GM23338 (cell line): ENCODE data around the gene SMARCA5. TPM values are rescaled to one million over a fixed set of nuclear protein-coding genes. Genes with fewer than 3 reads are reported as not detected.
"Not testable (repeated sequence)": the region's sequence is repeated elsewhere in the genome, so short reads cannot be mapped to it uniquely, and the experiment has no call there.

Source experiments
- ATAC-seq: fragments of 200-7000 bp; cut with Tn5 transposase; 3 replicates; pipeline ENCODE4 v1.9.1; 2020
- DNase-seq: peaks from one replicate; pipeline ENCODE4 v3.0.0-alpha.2; 2015; ENCODE audit warnings: low spot score
- H2AFZ ChIP-seq: fragments of 200-600 bp; sonication (generic); 2 replicates; pipeline ENCODE4 v1.8.0; 2016; ENCODE audit warnings: antibody characterized with exemption, mild to moderate bottlenecking, moderate library complexity
- H3F3A ChIP-seq: fragments of 200-600 bp; sonication (generic); replicated peaks from 2 replicates; pipeline ENCODE4 v1.8.0; 2017; ENCODE audit warnings: antibody characterized with exemption, mixed run types, low read depth
- H3K27ac ChIP-seq: fragments of 200-600 bp; sonication (generic); 2 replicates; pipeline ENCODE4 v1.6.1; 2016; ENCODE audit warnings: low read depth
- H3K27me3 ChIP-seq: fragments of 200-600 bp; sonication (generic); 2 replicates; pipeline ENCODE4 v1.8.0; 2016; ENCODE audit warnings: mild to moderate bottlenecking, mixed run types, moderate library complexity; ENCODE audit not compliant: insufficient read depth
- H3K36me3 ChIP-seq: fragments of 200-600 bp; sonication (generic); 2 replicates; pipeline ENCODE4 v1.8.0; 2016; ENCODE audit warnings: mild to moderate bottlenecking; ENCODE audit not compliant: insufficient read depth
- H3K4me1 ChIP-seq: fragments of 200-600 bp; sonication (generic); 2 replicates; pipeline ENCODE4 v1.8.0; 2016; ENCODE audit warnings: mild to moderate bottlenecking, moderate library complexity; ENCODE audit not compliant: insufficient read depth
- H3K4me2 ChIP-seq: fragments of 200-600 bp; sonication (generic); 2 replicates; pipeline ENCODE4 v1.7.1; 2017; ENCODE audit warnings: mixed run types
- H3K4me3 ChIP-seq: fragments of 200-600 bp; sonication (generic); 2 replicates; pipeline ENCODE4 v1.6.1; 2016; ENCODE audit warnings: mixed run types
- H3K79me2 ChIP-seq: fragments of 200-600 bp; sonication (generic); replicated peaks from 2 replicates; pipeline ENCODE4 v1.8.0; 2017; ENCODE audit warnings: mild to moderate bottlenecking; ENCODE audit not compliant: insufficient read depth
- H3K9me2 ChIP-seq: fragments of 200-600 bp; sonication (generic); 2 replicates; pipeline ENCODE4 v1.8.0; 2017; ENCODE audit not compliant: insufficient read depth
- H4K20me1 ChIP-seq: fragments of 200-600 bp; sonication (generic); replicated peaks from 2 replicates; pipeline ENCODE4 v1.8.0; 2017; ENCODE audit warnings: mild to moderate bottlenecking; ENCODE audit not compliant: insufficient read depth
- H3K27ac Mint-ChIP-seq: 2 replicates; pipeline ENCODE4 v1.8.0; 2020; ENCODE audit warnings: inconsistent platforms, mild to moderate bottlenecking, moderate library complexity, mixed read lengths
- H3K27me3 Mint-ChIP-seq: 3 replicates; pipeline ENCODE4 v1.8.0; 2022; ENCODE audit warnings: low read depth, mild to moderate bottlenecking, moderate library complexity, mixed read lengths, inconsistent platforms; ENCODE audit not compliant: insufficient read depth, poor library complexity
- H3K36me3 Mint-ChIP-seq: 3 replicates; pipeline ENCODE4 v1.8.0; 2021; ENCODE audit warnings: low read depth, mild to moderate bottlenecking, inconsistent platforms, moderate library complexity, mixed read lengths
- H3K4me1 Mint-ChIP-seq: 3 replicates; pipeline ENCODE4 v1.8.0; 2020; ENCODE audit warnings: mild to moderate bottlenecking, inconsistent platforms, mixed read lengths
- H3K4me3 Mint-ChIP-seq: 3 replicates; pipeline ENCODE4 v1.8.0; 2021; ENCODE audit warnings: moderate library complexity, mild to moderate bottlenecking, inconsistent platforms, mixed read lengths
- H3K9me3 Mint-ChIP-seq: 3 replicates; pipeline ENCODE4 v1.8.0; 2020; ENCODE audit warnings: moderate library complexity, mild to moderate bottlenecking, inconsistent platforms, mixed read lengths
- EZH2phosphoT487 ChIP-seq: fragments of 200-600 bp; sonication (generic); IDR thresholded peaks from one replicate; pipeline ENCODE4 v1.8.1; 2018; ENCODE audit warnings: antibody characterized with exemption; ENCODE audit not compliant: unreplicated experiment
- JUNB ChIP-seq: IDR thresholded peaks from one replicate; pipeline ENCODE4 v1.6.1; 2016; ENCODE audit warnings: antibody characterized with exemption; ENCODE audit not compliant: unreplicated experiment
- STAT1 ChIP-seq: IDR thresholded peaks from one replicate; pipeline ENCODE4 v1.6.1; 2016; ENCODE audit warnings: antibody characterized with exemption; ENCODE audit not compliant: unreplicated experiment
- ZNF114 ChIP-seq: fragments of 250-450 bp; sonication (Bioruptor Pico); IDR thresholded peaks from 2 replicates; pipeline ENCODE4 v1.5.0; 2020; ENCODE audit warnings: mild to moderate bottlenecking, moderate library complexity
- ZNF331 ChIP-seq: fragments of 250-450 bp; sonication (Bioruptor Pico); IDR thresholded peaks from 2 replicates; pipeline ENCODE4 v1.5.0; 2020; ENCODE audit warnings: low read depth, mild to moderate bottlenecking, moderate library complexity
- ZNF462 ChIP-seq: fragments of 250-450 bp; sonication (Bioruptor Pico); IDR thresholded peaks from 2 replicates; pipeline ENCODE4 v1.5.0; 2020; ENCODE audit warnings: mild to moderate bottlenecking, moderate library complexity
- polyA plus RNA-seq: library from polyadenylated mRNA; unstranded; fragments of >200 nt; fragmentation: Nextera tagmentation; extraction: Ambion mirVana; gene quantifications from 2 replicates; pipeline ENCODE4 v1.2.1, GENCODE V29; 2016
- total RNA-seq: library from RNA; depleted of rRNA; stranded (reverse); fragments of >200 nt; shearing (Covaris generic); gene quantifications from 2 replicates; pipeline ENCODE4 v1.2.3, GENCODE V29; 2014

The SMARCA5 gene
- total and polyA plus RNA-seq, 2 experiments from 2014 or later = 101 to 103 TPM

GRCh38 chr4:143524211-143524610 lies 10.7 kb downstream of the SMARCA5 start:
- TF ChIP-seq ZNF331 (CRISPR knock-in tag) = no peak
- no peak for TF ChIP-seq JUNB
- no peak for TF ChIP-seq STAT1
- no peak for TF ChIP-seq ZNF114 (CRISPR knock-in tag)
- no peak for TF ChIP-seq ZNF462
- no peak for TF ChIP-seq EZH2phosphoT487
- Histone ChIP-seq H3K36me3 (peaks cover 70% of the 10 kb centered on the region; the same call in 1 of the 2 replicates), H3K4me1 (no peaks in the 10 kb centered on the region), H3K27me3 (no peaks in the 10 kb centered on the region), H2AFZ (no peak overlapping the region), H3F3A (no peaks in the 10 kb centered on the region), H4K20me1 (peaks cover 21% of the 10 kb centered on the region), H3K4me2 (no peak overlapping the region), H3K9me2 (no peaks in the 10 kb centered on the region), H3K4me3 (no peak overlapping the region), H3K27ac (no peak overlapping the region), H3K79me2 (peaks cover 86% of the 10 kb centered on the region)
- Mint-ChIP-seq H3K27me3 (no peaks in the 10 kb centered on the region), H3K9me3 (no peaks in the 10 kb centered on the region), H3K4me3 (no peak overlapping the region), H3K27ac (no peak overlapping the region), H3K36me3 (peaks cover 81% of the 10 kb centered on the region), H3K4me1 (no peaks in the 10 kb centered on the region; the same call in 2 of the 3 replicates)
- ATAC-seq (no peak), DNase-seq (no peak)

GRCh38 chr4:143528046-143528445 lies 14.5 kb downstream of the SMARCA5 start:
- not testable (repeated sequence) for H3K27me3 Mint-ChIP-seq, H3K27me3 ChIP-seq, H3K9me2 ChIP-seq, H3K27ac ChIP-seq, H3K4me3 Mint-ChIP-seq, H3K27ac Mint-ChIP-seq, H3K4me2 ChIP-seq, ATAC-seq, H3K4me1 ChIP-seq, H3K9me3 Mint-ChIP-seq, DNase-seq, H3K4me1 Mint-ChIP-seq, H3K4me3 ChIP-seq, H2AFZ ChIP-seq, H3F3A ChIP-seq
- peaks cover 22% of the 10 kb centered on the region for H4K20me1 ChIP-seq
- H3K36me3 Mint-ChIP-seq = peaks cover 84% of the 10 kb centered on the region
- peaks cover 59% of the 10 kb centered on the region for H3K79me2 ChIP-seq
- peaks cover 84% of the 10 kb centered on the region for H3K36me3 ChIP-seq
